Tongue (tissue), 2 donors: Measurements from ENCODE around the gene MYO10. TPM values are rescaled to one million over a fixed set of nuclear protein-coding genes. Genes with fewer than 3 reads are reported as not detected.
A peak's percentile ranks its signal among the peaks of the same experiment; 100 is the strongest.

Experiments
- DNase-seq: peaks from one replicate; pipeline ENCODE4 v3.0.0-alpha.2; 2015
- total RNA-seq: library from RNA; depleted of rRNA; stranded (reverse); fragments of >200 nt; gene quantifications from one replicate; pipeline ENCODE4 v1.2.3, GENCODE V29; 2014

Gene MYO10
- total RNA-seq, 1 donor from 2014 or later: 27.1 TPM

GRCh38 chr5:16709691-16710433 lies 226.2 kb downstream of the MYO10 start:
- DNase-seq: no peak

GRCh38 chr5:16707869-16708192 lies 228.3 kb downstream of the MYO10 start:
- no peak for DNase-seq

GRCh38 chr5:16707168-16707868 lies 228.8 kb downstream of the MYO10 start:
- peak; percentile 25 for DNase-seq

- no peak for DNase-seq
Observed at GRCh38 chr5:16704945-16705344, 231.1 kb downstream of the MYO10 start.

GRCh38 chr5:16702964-16703363 lies 233.1 kb downstream of the MYO10 start:
- DNase-seq: no peak

- DNase-seq: no peak
Observed at GRCh38 chr5:16701134-16702099, 234.7 kb downstream of the MYO10 start.

GRCh38 chr5:16700081-16700480 lies 236.0 kb downstream of the MYO10 start:
- no peak for DNase-seq

GRCh38 chr5:16695779-16696178 lies 240.3 kb downstream of the MYO10 start:
- DNase-seq: no peak

GRCh38 chr5:16693879-16694278 lies 242.2 kb downstream of the MYO10 start:
- no peak for DNase-seq

GRCh38 chr5:16691731-16692130 lies 244.4 kb downstream of the MYO10 start:
- DNase-seq: no peak

GRCh38 chr5:16690243-16690852 lies 245.7 kb downstream of the MYO10 start:
- DNase-seq: peak; percentile 41

- no peak for DNase-seq
Observed at GRCh38 chr5:16687898-16688297, 248.2 kb downstream of the MYO10 start.

- no peak for DNase-seq
Observed at GRCh38 chr5:16685069-16685468, 251.0 kb downstream of the MYO10 start.

GRCh38 chr5:16681876-16682275 lies 254.2 kb downstream of the MYO10 start:
- no peak for DNase-seq

GRCh38 chr5:16679863-16680262 lies 256.2 kb downstream of the MYO10 start:
- DNase-seq: no peak

- no peak for DNase-seq
Observed at GRCh38 chr5:16679190-16679589, 256.9 kb downstream of the MYO10 start.

GRCh38 chr5:16675806-16676205 lies 260.3 kb downstream of the MYO10 start:
- DNase-seq: no peak

- DNase-seq: no peak
Observed at GRCh38 chr5:16674750-16675149, 261.3 kb downstream of the MYO10 start.

GRCh38 chr5:16673241-16674201 lies 262.6 kb downstream of the MYO10 start:
- no peak for DNase-seq

- DNase-seq: peak; percentile 33
Observed at GRCh38 chr5:16671208-16671607, 264.9 kb downstream of the MYO10 start.

- DNase-seq: peak; percentile 54
Observed at GRCh38 chr5:16669776-16670175, 266.3 kb downstream of the MYO10 start.
